Measurements from ENCODE around the gene CYP4F3. TPM values are rescaled to one million over a fixed set of nuclear protein-coding genes. Genes with fewer than 3 reads are reported as not detected.
"Not testable (repeated sequence)": the region's sequence is repeated elsewhere in the genome, so short reads cannot be mapped to it uniquely, and the experiment has no call there.

CYP4F3 gene
- total RNA-seq, 1 experiment from 2014 or later: not detected

DNA sequence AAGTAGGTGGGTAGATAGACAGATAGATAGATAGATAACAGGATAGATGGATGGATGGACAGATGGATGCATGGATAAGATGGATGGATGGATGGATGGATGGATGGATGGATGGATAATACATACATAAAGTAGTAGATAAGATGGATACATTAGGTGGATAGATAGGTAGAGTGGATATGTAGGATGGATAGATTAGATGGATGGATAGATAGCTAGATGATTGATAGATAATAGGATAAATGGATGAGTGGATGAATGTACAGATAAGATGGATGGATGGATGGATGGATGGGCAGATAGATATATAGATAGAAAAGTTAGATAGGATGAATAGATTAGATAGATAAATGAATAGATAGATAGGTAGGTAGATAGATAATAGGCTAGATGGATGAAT is 2.1 kb downstream of the CYP4F3 start:
- DNase-seq: no peak
- Histone ChIP-seq H3K27me3 (ENCODE audit: control insufficient read depth, insufficient read depth, low read length) (no peaks in the 10 kb centered on the region), H3K4me3 (ENCODE audit: insufficient read depth, low read depth, low read length) (no peak overlapping the region), H3K36me3 (replicated peaks; ENCODE audit: control insufficient read depth, insufficient read depth, low read length) (no peaks in the 10 kb centered on the region)

GRCh38 chr19:15643387-15643786 is 2.7 kb downstream of the CYP4F3 start:
- no peak overlapping the region for H3K4me3 ChIP-seq (ENCODE audit: insufficient read depth, low read depth, low read length)
- H3K36me3 ChIP-seq (replicated peaks; ENCODE audit: control insufficient read depth, insufficient read depth, low read length): no peaks in the 10 kb centered on the region
- no peaks in the 10 kb centered on the region for H3K27me3 ChIP-seq (ENCODE audit: control insufficient read depth, insufficient read depth, low read length)

DNA sequence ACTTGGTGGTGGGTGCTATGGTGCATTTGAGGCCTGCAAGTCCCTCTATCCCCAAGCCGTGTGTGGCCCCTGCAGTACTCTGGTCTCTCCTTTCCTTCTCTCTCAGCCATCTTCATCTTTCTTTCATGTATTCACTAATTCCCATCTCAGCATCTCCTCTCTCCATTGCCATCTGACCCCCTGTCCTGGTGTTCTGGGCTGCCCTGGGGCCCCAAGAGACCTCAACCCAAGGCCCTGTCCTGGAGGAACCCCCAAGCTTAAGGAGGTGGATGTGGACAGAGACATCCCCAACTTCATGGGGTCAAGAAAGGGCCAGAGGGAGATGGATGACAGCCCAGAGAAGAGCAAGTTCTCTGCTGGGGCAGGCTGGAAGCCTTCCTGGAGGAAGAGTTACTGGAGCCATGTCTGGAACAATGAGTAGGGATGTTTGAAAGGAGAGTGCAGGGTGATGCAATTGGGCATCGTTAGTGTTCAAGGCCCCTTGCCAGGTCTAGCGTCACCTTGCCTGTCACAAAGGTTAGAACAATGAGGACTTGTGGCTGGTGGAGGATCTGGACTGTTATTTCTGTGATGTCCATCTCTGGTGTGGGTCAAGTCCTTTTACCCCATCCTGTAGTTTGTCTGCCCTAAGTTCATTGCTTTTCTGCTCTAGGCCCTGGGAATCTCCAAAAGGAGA is 3.5 kb downstream of the CYP4F3 start:
- Histone ChIP-seq H3K27me3 (ENCODE audit: control insufficient read depth, insufficient read depth, low read length) (no peaks in the 10 kb centered on the region), H3K36me3 (replicated peaks; ENCODE audit: control insufficient read depth, insufficient read depth, low read length) (no peaks in the 10 kb centered on the region), H3K4me3 (ENCODE audit: insufficient read depth, low read depth, low read length) (no peak overlapping the region)
- DNase-seq: no peak

More at GRCh38 chr19:15643387-15643786, 2.7 kb downstream of the CYP4F3 start:
- DNase-seq: no peak

DNA sequence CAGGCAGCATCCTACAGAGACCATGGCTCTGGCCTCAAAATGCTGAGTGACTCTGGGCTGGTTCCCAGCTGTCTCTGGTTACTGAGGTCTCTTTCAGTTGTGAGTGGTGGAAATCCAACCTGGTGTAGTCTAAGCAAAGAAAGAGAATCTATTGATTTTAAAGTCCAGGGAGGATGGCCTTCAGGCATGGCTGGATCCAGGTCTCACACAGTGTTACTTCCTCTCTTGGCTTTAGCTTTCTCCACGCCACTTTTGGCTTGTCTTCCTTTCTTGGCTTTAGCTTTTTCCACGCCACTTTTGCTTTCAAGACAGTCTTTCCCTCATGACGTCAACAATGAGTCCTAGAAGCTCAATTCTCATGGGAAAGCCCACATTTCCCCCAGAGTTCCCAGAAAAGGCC is 4.1 kb downstream of the CYP4F3 start:
- H3K4me3 ChIP-seq (ENCODE audit: insufficient read depth, low read depth, low read length): no peak overlapping the region
- no peaks in the 10 kb centered on the region for H3K36me3 ChIP-seq (replicated peaks; ENCODE audit: control insufficient read depth, insufficient read depth, low read length)
- DNase-seq: no peak
- H3K27me3 ChIP-seq (ENCODE audit: control insufficient read depth, insufficient read depth, low read length): no peaks in the 10 kb centered on the region

DNA sequence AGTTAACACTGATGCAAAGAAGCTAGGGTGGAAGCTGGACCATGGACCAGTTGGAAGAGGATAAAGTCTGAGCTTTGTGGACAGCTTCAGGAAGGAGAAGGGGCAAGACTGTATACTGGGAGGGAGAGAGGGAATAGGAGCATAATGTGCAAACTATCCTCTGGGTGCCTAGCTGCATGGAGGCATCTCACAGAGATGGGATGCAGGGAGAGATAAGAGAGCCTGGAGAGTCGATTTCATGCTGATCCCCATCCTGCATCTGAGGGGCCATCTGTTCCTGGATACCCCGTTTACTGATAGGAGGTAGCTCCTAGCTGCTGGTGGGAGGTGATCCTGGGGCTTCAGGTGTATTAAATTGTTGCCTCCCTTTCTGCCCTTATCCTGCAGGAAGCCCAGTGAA is 8.8 kb downstream of the CYP4F3 start:
- no peak overlapping the region for H3K4me3 ChIP-seq (ENCODE audit: insufficient read depth, low read depth, low read length)
- no peaks in the 10 kb centered on the region for H3K27me3 ChIP-seq (ENCODE audit: control insufficient read depth, insufficient read depth, low read length)
- H3K36me3 ChIP-seq (replicated peaks; ENCODE audit: control insufficient read depth, insufficient read depth, low read length): no peaks in the 10 kb centered on the region
- no peak for DNase-seq

GRCh38 chr19:15650123-15650522 is 9.4 kb downstream of the CYP4F3 start:
- H3K36me3 ChIP-seq (replicated peaks; ENCODE audit: control insufficient read depth, insufficient read depth, low read length); H3K27me3 ChIP-seq (ENCODE audit: control insufficient read depth, insufficient read depth, low read length); DNase-seq; H3K4me3 ChIP-seq (ENCODE audit: insufficient read depth, low read depth, low read length): not testable (repeated sequence)

DNA sequence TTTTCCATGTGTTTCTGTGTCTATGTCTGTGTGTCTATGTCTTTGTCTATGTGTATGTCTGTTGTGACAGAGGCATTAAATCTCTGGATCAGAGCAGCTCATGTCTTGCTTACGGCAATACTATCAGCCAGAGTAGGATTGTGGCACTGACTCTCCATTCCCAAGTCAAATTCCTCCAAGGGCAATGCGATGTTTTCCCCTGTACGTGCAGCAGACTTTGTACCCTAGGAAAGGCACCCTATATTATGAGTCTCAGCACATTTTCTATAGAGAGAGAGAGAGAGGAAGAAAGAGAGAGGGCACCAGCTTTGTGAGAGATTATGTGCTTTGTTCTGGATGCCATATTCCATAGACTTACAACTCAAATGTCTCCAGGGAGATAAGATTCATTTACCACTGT is 11.1 kb downstream of the CYP4F3 start:
- Histone ChIP-seq H3K4me3 (ENCODE audit: insufficient read depth, low read depth, low read length) (no peak overlapping the region), H3K36me3 (replicated peaks; ENCODE audit: control insufficient read depth, insufficient read depth, low read length) (no peaks in the 10 kb centered on the region), H3K27me3 (ENCODE audit: control insufficient read depth, insufficient read depth, low read length) (no peaks in the 10 kb centered on the region)
- DNase-seq: no peak

DNA sequence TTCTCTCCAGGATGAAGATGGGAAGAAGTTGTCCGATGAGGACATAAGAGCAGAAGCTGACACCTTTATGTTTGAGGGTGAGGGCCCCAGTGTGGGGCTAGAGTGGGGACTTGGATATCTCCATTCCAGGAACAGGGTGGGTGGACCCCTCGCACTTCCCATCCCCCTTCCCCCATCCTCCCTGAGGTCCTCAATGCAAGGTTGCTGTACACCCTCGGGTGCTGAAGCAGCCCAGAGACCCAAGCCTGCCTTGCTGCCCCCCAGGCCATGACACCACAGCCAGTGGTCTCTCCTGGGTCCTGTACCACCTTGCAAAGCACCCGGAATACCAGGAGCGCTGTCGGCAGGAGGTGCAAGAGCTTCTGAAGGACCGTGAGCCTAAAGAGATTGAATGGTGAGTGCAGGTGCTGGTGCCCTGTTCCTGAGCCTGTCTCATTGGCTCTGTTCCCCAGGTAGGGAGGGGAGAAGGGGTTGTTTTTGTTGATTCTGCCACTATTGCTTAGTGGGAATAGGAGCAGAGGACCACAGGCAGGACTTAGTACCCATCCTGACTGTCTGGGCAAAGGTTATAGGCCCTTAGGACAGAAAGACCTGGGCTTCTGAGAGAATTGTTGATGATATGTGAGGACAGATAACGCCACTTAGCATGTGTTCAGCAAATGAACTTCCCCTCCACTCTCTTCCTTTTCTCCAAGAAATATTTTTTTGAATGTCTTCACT is 12.0 kb downstream of the CYP4F3 start:
- no peaks in the 10 kb centered on the region for H3K27me3 ChIP-seq (ENCODE audit: control insufficient read depth, insufficient read depth, low read length)
- no peak overlapping the region for H3K4me3 ChIP-seq (ENCODE audit: insufficient read depth, low read depth, low read length)
- DNase-seq: no peak
- H3K36me3 ChIP-seq (replicated peaks; ENCODE audit: control insufficient read depth, insufficient read depth, low read length): no peaks in the 10 kb centered on the region

DNA sequence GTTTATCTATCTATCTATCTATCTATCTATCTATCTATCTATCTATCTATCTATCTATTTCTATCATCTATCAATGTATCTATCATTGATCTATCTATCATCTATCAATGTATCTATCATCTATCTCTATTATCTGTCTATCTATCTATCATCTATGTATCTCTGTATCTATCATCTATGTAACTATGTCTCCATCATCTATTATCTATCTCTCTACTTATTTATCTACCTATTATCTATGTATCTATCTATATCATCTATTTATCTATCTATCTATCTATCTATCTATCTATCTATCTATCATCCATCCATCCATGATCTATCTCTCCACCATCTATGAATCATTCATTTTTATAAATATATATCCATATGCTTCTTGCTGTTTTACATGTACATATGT is 15.8 kb downstream of the CYP4F3 start:
- no peak for DNase-seq
- Histone ChIP-seq H3K36me3 (replicated peaks; ENCODE audit: control insufficient read depth, insufficient read depth, low read length) (no peaks in the 10 kb centered on the region), H3K4me3 (ENCODE audit: insufficient read depth, low read depth, low read length) (no peak overlapping the region), H3K27me3 (ENCODE audit: control insufficient read depth, insufficient read depth, low read length) (no peaks in the 10 kb centered on the region)

DNA sequence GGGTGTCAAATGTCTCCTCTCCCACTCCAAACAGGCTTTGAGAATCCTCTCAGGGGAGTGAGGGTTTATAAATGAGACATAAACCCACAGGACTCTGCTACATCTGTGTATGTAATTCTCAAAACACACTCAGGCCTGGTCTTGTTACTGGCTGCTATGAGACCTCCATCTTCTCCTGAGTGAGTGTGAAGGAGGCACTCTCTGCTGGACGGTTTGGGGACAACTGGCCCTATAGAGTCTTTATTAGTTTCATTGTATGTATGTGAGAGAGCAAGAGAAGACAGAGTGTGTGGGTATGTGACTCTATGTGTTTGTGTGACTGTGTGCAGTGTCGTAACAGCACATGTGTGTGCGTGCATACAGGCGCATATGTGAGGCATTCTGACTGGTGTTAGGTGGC is 22.6 kb downstream of the CYP4F3 start:
- H3K27me3 ChIP-seq (ENCODE audit: control insufficient read depth, insufficient read depth, low read length): no peaks in the 10 kb centered on the region
- no peak for DNase-seq

DNA sequence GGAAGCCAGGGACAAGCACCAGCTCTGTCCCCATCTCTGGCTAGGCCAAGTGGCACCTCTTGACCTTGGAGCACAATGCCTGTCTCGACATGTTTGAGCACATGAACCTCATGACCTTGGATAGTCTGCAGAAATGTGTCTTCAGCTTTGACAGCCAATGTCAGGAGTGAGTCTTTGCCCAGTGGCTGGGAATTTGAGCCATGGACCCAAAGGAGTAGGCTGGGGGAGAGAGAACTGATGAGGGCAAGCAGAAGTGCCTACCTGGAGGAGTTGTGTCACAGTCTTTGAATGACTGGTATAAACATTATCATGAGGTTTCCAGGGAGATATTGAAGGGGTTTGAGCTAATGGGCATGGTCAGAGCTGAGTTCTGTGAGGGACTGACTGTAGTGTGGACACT is 25.5 kb downstream of the CYP4F3 start:
- no peak for DNase-seq
- Histone ChIP-seq H3K36me3 (replicated peaks; ENCODE audit: control insufficient read depth, insufficient read depth, low read length) (no peaks in the 10 kb centered on the region), H3K4me3 (ENCODE audit: insufficient read depth, low read depth, low read length) (no peak overlapping the region), H3K27me3 (ENCODE audit: control insufficient read depth, insufficient read depth, low read length) (no peaks in the 10 kb centered on the region)

More for the DNA sequence above, 22.6 kb downstream of the CYP4F3 start:
- no peak overlapping the region for H3K4me3 ChIP-seq (ENCODE audit: insufficient read depth, low read depth, low read length)
- no peaks in the 10 kb centered on the region for H3K36me3 ChIP-seq (replicated peaks; ENCODE audit: control insufficient read depth, insufficient read depth, low read length)

DNA sequence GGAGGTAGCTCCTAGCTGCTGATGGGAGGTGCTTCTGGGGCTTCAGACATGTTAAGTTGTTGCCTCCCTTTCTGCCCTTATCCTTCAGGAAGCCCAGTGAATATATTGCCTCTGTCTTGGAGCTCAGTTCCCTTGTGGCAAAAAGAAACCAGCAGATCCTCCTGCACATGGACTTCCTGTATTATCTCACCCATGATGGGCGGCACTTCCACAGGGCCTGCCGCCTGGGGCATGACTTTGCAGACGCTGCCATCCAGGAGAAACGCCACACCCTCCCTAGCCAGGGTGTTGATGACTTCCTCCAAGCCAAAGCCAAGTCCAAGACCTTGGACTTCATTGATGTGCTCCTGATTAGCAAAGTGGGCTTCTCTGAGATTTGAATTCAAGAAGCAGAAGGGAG is 26.2 kb downstream of the CYP4F3 start:
- no peak for DNase-seq
- H3K27me3 ChIP-seq (ENCODE audit: control insufficient read depth, insufficient read depth, low read length): no peaks in the 10 kb centered on the region
- no peak overlapping the region for H3K4me3 ChIP-seq (ENCODE audit: insufficient read depth, low read depth, low read length)
- no peaks in the 10 kb centered on the region for H3K36me3 ChIP-seq (replicated peaks; ENCODE audit: control insufficient read depth, insufficient read depth, low read length)

DNA sequence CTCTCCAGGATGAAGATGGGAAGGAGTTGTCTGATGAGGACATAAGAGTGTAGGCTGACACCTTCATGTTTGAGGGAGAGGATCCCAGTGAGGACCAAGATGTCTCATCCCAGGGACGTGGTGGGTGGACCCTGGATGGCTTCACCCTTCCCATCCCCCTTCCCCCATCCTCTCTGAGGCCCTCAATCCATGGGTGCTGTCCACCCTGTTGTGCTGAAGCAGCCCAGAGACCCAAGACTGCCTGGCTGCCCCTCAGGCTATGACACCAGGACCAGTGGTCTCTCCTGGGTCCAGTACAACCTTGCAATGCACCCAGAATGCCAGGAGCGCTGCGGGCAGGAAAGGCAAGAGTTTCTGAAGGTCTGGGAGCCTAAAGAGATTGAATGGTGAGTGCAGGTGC is 28.7 kb downstream of the CYP4F3 start:
- no peaks in the 10 kb centered on the region for H3K27me3 ChIP-seq (ENCODE audit: control insufficient read depth, insufficient read depth, low read length)
- no peaks in the 10 kb centered on the region for H3K36me3 ChIP-seq (replicated peaks; ENCODE audit: control insufficient read depth, insufficient read depth, low read length)
- no peak for DNase-seq
- no peak overlapping the region for H3K4me3 ChIP-seq (ENCODE audit: insufficient read depth, low read depth, low read length)

- Histone ChIP-seq H3K4me3 (ENCODE audit: insufficient read depth, low read depth, low read length) (no peak overlapping the region), H3K27me3 (ENCODE audit: control insufficient read depth, insufficient read depth, low read length) (no peaks in the 10 kb centered on the region), H3K36me3 (replicated peaks; ENCODE audit: control insufficient read depth, insufficient read depth, low read length) (no peaks in the 10 kb centered on the region)
- no peak for DNase-seq
These were observed 29.2 kb downstream of the CYP4F3 start for GRCh38 chr19:15669891-15670290.

GRCh38 chr19:15671237-15671821 is 30.6 kb downstream of the CYP4F3 start:
- Histone ChIP-seq H3K4me3 (ENCODE audit: insufficient read depth, low read depth, low read length) (no peak overlapping the region), H3K36me3 (replicated peaks; ENCODE audit: control insufficient read depth, insufficient read depth, low read length) (no peaks in the 10 kb centered on the region), H3K27me3 (ENCODE audit: control insufficient read depth, insufficient read depth, low read length) (no peaks in the 10 kb centered on the region)
- no peak for DNase-seq
